ENCODE results near the gene ETV2. TPM values are rescaled to one million over a fixed set of nuclear protein-coding genes. Genes with fewer than 3 reads are reported as not detected.
"Not testable (repeated sequence)": the region's sequence is repeated elsewhere in the genome, so short reads cannot be mapped to it uniquely, and the experiment has no call there.

The ETV2 gene
- total RNA-seq, 1 donor from 2014 or later = 1.4 TPM

DNA sequence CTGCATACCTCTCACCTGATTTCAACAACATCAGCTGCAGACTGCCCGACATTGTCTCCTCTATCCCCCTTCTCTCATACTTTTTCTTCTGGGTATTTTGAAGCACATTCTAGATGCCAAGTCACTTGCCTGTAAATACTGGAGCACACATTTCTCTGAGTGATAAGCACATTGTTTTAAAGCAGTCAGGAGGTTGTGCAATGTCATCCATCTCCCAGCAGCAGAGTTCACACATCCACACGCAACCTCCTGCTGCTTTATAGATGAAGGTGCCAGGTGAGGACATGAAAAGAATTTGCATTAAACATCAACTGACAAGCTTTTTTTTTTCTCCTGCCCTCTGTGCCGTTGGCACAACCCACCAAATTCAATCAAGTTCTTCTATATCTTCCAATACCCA, 30.3 kb downstream of the ETV2 start:
- no peak overlapping the region for H3K27ac Mint-ChIP-seq
- no peak for DNase-seq (ENCODE audit: low spot score in 2 of 2, unreplicated experiment in 2 of 2)
- no peak overlapping the region for H3K4me3 Mint-ChIP-seq
- no peaks in the 10 kb centered on the region for H3K36me3 Mint-ChIP-seq
- TF ChIP-seq, protein P1, sequence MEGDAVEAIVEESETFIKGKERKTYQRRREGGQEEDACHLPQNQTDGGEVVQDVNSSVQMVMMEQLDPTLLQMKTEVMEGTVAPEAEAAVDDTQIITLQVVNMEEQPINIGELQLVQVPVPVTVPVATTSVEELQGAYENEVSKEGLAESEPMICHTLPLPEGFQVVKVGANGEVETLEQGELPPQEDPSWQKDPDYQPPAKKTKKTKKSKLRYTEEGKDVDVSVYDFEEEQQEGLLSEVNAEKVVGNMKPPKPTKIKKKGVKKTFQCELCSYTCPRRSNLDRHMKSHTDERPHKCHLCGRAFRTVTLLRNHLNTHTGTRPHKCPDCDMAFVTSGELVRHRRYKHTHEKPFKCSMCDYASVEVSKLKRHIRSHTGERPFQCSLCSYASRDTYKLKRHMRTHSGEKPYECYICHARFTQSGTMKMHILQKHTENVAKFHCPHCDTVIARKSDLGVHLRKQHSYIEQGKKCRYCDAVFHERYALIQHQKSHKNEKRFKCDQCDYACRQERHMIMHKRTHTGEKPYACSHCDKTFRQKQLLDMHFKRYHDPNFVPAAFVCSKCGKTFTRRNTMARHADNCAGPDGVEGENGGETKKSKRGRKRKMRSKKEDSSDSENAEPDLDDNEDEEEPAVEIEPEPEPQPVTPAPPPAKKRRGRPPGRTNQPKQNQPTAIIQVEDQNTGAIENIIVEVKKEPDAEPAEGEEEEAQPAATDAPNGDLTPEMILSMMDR (IDR thresholded peaks at IDR 0.05; ENCODE audit: unreplicated experiment) = no peak
- peaks cover 5% of the 10 kb centered on the region for H3K4me1 Mint-ChIP-seq
- H3K27me3 Mint-ChIP-seq (ENCODE audit: low read depth) = peaks cover 62% of the 10 kb centered on the region
- H3K9me3 Mint-ChIP-seq = no peaks in the 10 kb centered on the region

DNA sequence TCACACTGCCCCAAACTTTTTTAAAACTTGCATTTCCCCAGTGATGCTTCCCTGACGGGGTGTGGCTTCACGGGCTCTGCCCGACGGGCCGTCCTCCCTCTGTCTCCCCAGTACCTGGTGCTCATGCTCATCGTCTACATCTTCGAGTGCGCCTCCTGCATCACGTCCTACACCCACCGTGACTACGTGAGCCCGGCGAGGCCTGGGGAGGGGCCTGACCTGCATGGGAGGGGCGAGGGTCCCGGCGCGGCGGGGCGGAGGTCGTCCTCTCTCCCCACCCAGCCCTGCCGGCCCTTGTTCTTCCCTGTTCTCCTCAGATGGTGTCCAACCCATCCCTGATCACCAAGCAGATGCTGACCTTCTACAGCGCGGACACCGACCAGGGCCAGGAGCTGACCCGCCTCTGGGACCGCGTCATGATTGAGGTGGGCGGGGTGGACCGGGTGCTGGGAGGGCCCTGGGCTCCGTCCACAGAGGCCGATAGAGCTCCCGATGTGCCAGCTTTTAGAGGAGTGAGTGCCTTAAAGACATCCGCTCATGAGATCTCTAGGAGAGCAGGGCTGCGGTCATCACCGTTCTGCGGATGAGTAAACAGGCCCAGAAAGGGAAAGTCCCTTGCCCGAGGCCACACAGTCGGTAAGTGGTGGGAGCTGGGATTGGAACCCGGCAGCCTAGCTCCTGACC, 31.7 kb downstream of the ETV2 start:
- Mint-ChIP-seq H3K9me3 (no peaks in the 10 kb centered on the region), H3K36me3 (no peaks in the 10 kb centered on the region), H3K27me3 (ENCODE audit: low read depth) (peaks cover 65% of the 10 kb centered on the region), H3K4me3 (peak overlapping the region; percentile 68), H3K4me1 (peaks cover 3% of the 10 kb centered on the region), H3K27ac (no peak overlapping the region)
- peak in 1 of 2 experiments; percentile 49 for DNase-seq (ENCODE audit: low spot score in 2 of 2, unreplicated experiment in 2 of 2)
- TF ChIP-seq, protein P1 (IDR thresholded peaks at IDR 0.05; ENCODE audit: unreplicated experiment) = no peak

DNA sequence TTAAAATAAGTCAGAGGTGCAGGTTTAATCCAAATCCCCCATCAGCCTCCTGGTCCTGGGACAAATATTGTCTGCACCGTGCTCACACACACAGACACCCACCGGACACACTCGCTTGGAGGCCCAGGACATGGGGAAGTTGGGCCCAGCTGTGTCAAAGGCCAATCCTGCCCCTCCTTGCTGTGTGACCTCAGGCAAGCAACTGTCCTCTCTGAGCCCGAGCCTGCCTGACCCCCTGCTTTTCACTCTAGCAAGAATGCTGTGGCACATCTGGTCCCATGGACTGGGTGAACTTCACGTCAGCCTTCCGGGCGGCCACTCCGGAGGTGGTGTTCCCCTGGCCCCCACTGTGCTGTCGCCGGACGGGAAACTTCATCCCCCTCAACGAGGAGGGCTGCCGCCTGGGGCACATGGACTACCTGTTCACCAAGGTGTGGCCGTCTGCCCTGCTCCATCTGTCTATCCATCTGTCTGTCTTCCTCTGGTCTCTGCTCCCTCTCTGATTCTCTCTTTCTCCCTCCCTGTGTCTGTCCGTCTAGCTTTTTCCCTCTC, 34.1 kb downstream of the ETV2 start:
- no peaks in the 10 kb centered on the region for H3K9me3 Mint-ChIP-seq
- H3K27ac Mint-ChIP-seq = no peak overlapping the region

DNA sequence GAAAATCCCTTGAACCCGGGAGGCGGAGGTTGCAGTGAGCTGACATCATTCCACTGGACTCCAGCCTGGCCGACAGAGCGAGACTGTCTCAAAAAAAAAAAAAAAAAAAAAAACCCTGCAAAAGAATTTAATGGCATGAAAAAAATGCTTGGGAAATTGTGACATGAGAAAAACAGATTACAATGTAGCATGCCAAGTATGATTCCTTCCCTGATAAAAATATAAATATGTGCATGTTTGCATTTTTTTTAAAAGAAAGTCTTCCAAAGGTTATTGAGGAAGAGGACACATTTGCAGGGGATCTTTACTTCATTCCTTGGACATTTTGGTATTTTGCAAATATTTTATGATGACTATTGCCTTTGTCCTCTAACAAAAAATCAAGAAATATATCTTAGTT, 48.3 kb downstream of the ETV2 start:
- DNase-seq (ENCODE audit: low spot score in 2 of 2, unreplicated experiment in 2 of 2) = no peak
- H3K4me1 Mint-ChIP-seq = peaks cover 11% of the 10 kb centered on the region
- TF ChIP-seq, protein P1 (IDR thresholded peaks at IDR 0.05; ENCODE audit: unreplicated experiment) = no peak
- no peak overlapping the region for H3K27ac Mint-ChIP-seq
- H3K36me3 Mint-ChIP-seq = no peaks in the 10 kb centered on the region
- no peak overlapping the region for H3K4me3 Mint-ChIP-seq
- no peaks in the 10 kb centered on the region for H3K27me3 Mint-ChIP-seq (ENCODE audit: low read depth)
- H3K9me3 Mint-ChIP-seq = no peaks in the 10 kb centered on the region

More for the DNA sequence above, 34.1 kb downstream of the ETV2 start:
- TF ChIP-seq, protein P1 (IDR thresholded peaks at IDR 0.05; ENCODE audit: unreplicated experiment) = no peak
- Mint-ChIP-seq H3K27me3 (ENCODE audit: low read depth) (peaks cover 48% of the 10 kb centered on the region), H3K4me1 (peaks cover 3% of the 10 kb centered on the region), H3K4me3 (no peak overlapping the region), H3K36me3 (no peaks in the 10 kb centered on the region)
- DNase-seq (ENCODE audit: low spot score in 2 of 2, unreplicated experiment in 2 of 2) = no peak

DNA sequence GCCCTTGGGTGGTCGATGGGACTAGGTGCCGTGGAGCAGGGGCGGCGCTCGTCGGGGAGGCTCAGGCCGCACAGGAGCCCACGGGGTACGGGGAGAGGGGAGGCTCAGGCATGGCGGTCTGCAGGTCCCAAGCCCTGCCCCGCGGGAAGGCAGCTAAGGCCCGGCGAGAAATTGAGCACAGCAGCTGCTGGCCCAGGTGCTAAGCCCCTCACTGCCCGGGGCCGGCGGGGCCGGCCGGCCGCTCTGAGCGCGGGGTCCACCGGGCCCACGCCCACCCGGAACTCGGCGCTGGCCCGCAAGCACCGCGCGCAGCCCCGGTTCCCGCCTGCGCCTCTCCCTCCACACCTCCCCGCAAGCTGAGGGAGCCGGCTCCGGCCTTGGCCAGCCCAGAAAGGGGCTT, 49.6 kb downstream of the ETV2 start:
- not testable (repeated sequence) for H3K9me3 Mint-ChIP-seq; DNase-seq (ENCODE audit: low spot score in 2 of 2, unreplicated experiment in 2 of 2); H3K36me3 Mint-ChIP-seq; H3K27ac Mint-ChIP-seq; H3K27me3 Mint-ChIP-seq (ENCODE audit: low read depth); H3K4me3 Mint-ChIP-seq
- H3K4me1 Mint-ChIP-seq = peaks cover 11% of the 10 kb centered on the region

DNA sequence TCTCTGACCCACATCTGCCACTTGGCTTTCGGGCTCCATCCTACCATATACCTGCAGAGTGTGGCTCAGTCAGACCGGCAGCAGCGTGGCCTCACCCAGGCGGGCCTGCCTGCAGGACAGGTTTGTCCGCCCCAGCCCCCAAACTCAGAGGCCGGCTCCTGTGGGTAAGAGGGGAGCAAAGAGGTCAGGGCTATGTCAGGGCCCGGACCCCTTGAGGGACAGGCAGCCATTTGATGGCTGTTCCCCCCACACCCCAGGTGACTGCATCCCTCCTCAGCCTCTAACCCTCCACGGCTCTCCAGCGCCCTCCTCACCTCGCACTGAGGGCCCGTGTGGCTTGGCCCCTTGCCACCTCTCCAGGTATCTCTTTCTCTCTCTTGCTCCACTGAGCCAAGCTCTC, 50.5 kb downstream of the ETV2 start:
- Mint-ChIP-seq H3K27me3 (ENCODE audit: low read depth) (no peaks in the 10 kb centered on the region), H3K36me3 (no peaks in the 10 kb centered on the region), H3K9me3 (no peaks in the 10 kb centered on the region), H3K4me1 (peaks cover 11% of the 10 kb centered on the region), H3K4me3 (no peak overlapping the region), H3K27ac (no peak overlapping the region)
- no peak for DNase-seq (ENCODE audit: low spot score in 2 of 2, unreplicated experiment in 2 of 2)
- TF ChIP-seq, protein P1 (IDR thresholded peaks at IDR 0.05; ENCODE audit: unreplicated experiment) = no peak

Data from mesothelial cell of epicardium (in vitro differentiated cells).